Measurements from ENCODE around the gene TMEM176A. TPM values are rescaled to one million over a fixed set of nuclear protein-coding genes. Genes with fewer than 3 reads are reported as not detected.

Gene TMEM176A
- total RNA-seq, 1 experiment from 2014 or later: 0.39 TPM

GRCh38 chr7:150848561-150849115 lies 48.1 kb downstream of the TMEM176A start:
- ATAC-seq (no peak), DNase-seq (ENCODE audit: low read depth, low spot score) (no peak)
- intact Hi-C loops (cut with micrococcal nuclease; ENCODE audit: unreplicated experiment) (no loop called here), in situ Hi-C loops (cut with HindIII; ENCODE audit: low pct_unique_long_range_greater_than_20kb, low sequenced_read_pairs) (no loop called here)
- ChIA-PET POLR2A (no interaction called here), CTCF (no interaction called here)
- H3K27me3 ChIP-seq (ENCODE audit: control insufficient read depth, insufficient read depth, low read length): peaks cover 11% of the 10 kb centered on the region
- no peak overlapping the region for H3K27ac ChIP-seq (ENCODE audit: low read length)
- no peaks in the 10 kb centered on the region for H3K36me3 ChIP-seq (ENCODE audit: control insufficient read depth, insufficient read depth, low read length)
- no peaks in the 10 kb centered on the region for H3K9me3 ChIP-seq (ENCODE audit: control insufficient read depth, insufficient read depth, low read depth, low read length)
- no peak for TF ChIP-seq TCF7L2 (IDR thresholded peaks at IDR 0.05; ENCODE audit: low read depth, low read length)
- H3K4me1 ChIP-seq (ENCODE audit: control insufficient read depth, insufficient read depth, low read length): no peaks in the 10 kb centered on the region
- no peak overlapping the region for H3K4me3 ChIP-seq (ENCODE audit: low read depth in 2 of 2, low read length in 2 of 2)
- BruUV-seq (replicated peaks): no TSS peak

- ATAC-seq (no peak), DNase-seq (ENCODE audit: low read depth, low spot score) (no peak)
- no peak for TF ChIP-seq TCF7L2 (IDR thresholded peaks at IDR 0.05; ENCODE audit: low read depth, low read length)
- no peak for TF ChIP-seq REST (IDR thresholded peaks at IDR 0.05; ENCODE audit: insufficient read depth in 1 of 2, low read depth in 2 of 2, low read length in 1 of 2)
- TF ChIP-seq POLR2AphosphoS5 (IDR thresholded peaks at IDR 0.05; ENCODE audit: low read depth, low read length): no peak
- no peak for TF ChIP-seq SIN3A (IDR thresholded peaks at IDR 0.05; ENCODE audit: borderline replicate concordance, insufficient read depth, low read depth, low read length)
- no peak for TF ChIP-seq CTCF (IDR thresholded peaks at IDR 0.05)
- ChIA-PET POLR2A (no interaction called here), CTCF (no interaction called here)
- H3K9me3 ChIP-seq (ENCODE audit: control insufficient read depth, insufficient read depth, low read depth, low read length): no peaks in the 10 kb centered on the region
- H3K4me1 ChIP-seq (ENCODE audit: control insufficient read depth, insufficient read depth, low read length): no peaks in the 10 kb centered on the region
- BruUV-seq (replicated peaks): no TSS peak
- no peak overlapping the region for H3K27ac ChIP-seq (ENCODE audit: low read length)
- H3K36me3 ChIP-seq (ENCODE audit: control insufficient read depth, insufficient read depth, low read length): no peaks in the 10 kb centered on the region
- in situ Hi-C loops (cut with HindIII; ENCODE audit: low pct_unique_long_range_greater_than_20kb, low sequenced_read_pairs): no loop called here
- no peak overlapping the region for H3K4me3 ChIP-seq (ENCODE audit: low read depth in 2 of 2, low read length in 2 of 2)
- H3K27me3 ChIP-seq (ENCODE audit: control insufficient read depth, insufficient read depth, low read length): peaks cover 11% of the 10 kb centered on the region
- intact Hi-C loops (cut with micrococcal nuclease; ENCODE audit: unreplicated experiment): no loop called here
These were observed 48.7 kb downstream of the TMEM176A start for GRCh38 chr7:150849204-150849775.

GRCh38 chr7:150850273-150850672 lies 49.7 kb downstream of the TMEM176A start:
- no peak for ATAC-seq
- DNase-seq (ENCODE audit: low read depth, low spot score): no peak
- no TSS peak for BruUV-seq (replicated peaks)
- Histone ChIP-seq H3K4me1 (ENCODE audit: control insufficient read depth, insufficient read depth, low read length) (no peaks in the 10 kb centered on the region), H3K36me3 (ENCODE audit: control insufficient read depth, insufficient read depth, low read length) (no peaks in the 10 kb centered on the region), H3K27ac (ENCODE audit: low read length) (no peak overlapping the region), H3K27me3 (ENCODE audit: control insufficient read depth, insufficient read depth, low read length) (peaks cover 11% of the 10 kb centered on the region), H3K4me3 (ENCODE audit: low read depth in 2 of 2, low read length in 2 of 2) (no peak overlapping the region), H3K9me3 (ENCODE audit: control insufficient read depth, insufficient read depth, low read depth, low read length) (no peaks in the 10 kb centered on the region)
- ChIA-PET CTCF (no interaction called here), POLR2A (no interaction called here)
- intact Hi-C loops (cut with micrococcal nuclease; ENCODE audit: unreplicated experiment) (no loop called here), in situ Hi-C loops (cut with HindIII; ENCODE audit: low pct_unique_long_range_greater_than_20kb, low sequenced_read_pairs) (no loop called here)
- TF ChIP-seq CTCF (IDR thresholded peaks at IDR 0.05): no peak
- no peak for TF ChIP-seq REST (IDR thresholded peaks at IDR 0.05; ENCODE audit: insufficient read depth in 1 of 2, low read depth in 2 of 2, low read length in 1 of 2)
- TF ChIP-seq SIN3A (IDR thresholded peaks at IDR 0.05; ENCODE audit: borderline replicate concordance, insufficient read depth, low read depth, low read length): no peak
- TF ChIP-seq POLR2AphosphoS5 (IDR thresholded peaks at IDR 0.05; ENCODE audit: low read depth, low read length): no peak
- TF ChIP-seq TCF7L2 (IDR thresholded peaks at IDR 0.05; ENCODE audit: low read depth, low read length): no peak
